Right renal pelvis (tissue), 4 donors: ENCODE measurements around the gene SPARC. TPM values are rescaled to one million over a fixed set of nuclear protein-coding genes. Genes with fewer than 3 reads are reported as not detected.

Experiments
- DNase-seq, 4 donors: peaks; one replicate each; pipeline ENCODE4 v3.0.0-alpha.2; 2013; ENCODE audit warnings: low read depth in 4 of 4, low spot score in 3 of 4, missing footprints in 1 of 4
- polyA plus RNA-seq, 4 donors: library from polyadenylated mRNA; unstranded; fragments of 120-200 nt; gene quantifications; one replicate each; pipeline ENCODE4 v1.2.1, GENCODE V29; 2013; ENCODE audit not compliant: insufficient read length in 4 of 4

Gene SPARC
- polyA plus RNA-seq, 4 donors = 2,571 to 2,937 (median 2,655) TPM

GRCh38 chr5:151662805-151663204 is 23.9 kb downstream of the SPARC start:
- no peak for DNase-seq

GRCh38 chr5:151661968-151662732 is 24.6 kb downstream of the SPARC start:
- no peak for DNase-seq

GRCh38 chr5:151660616-151661495 is 25.9 kb downstream of the SPARC start:
- no peak for DNase-seq

GRCh38 chr5:151659001-151659754 is 27.5 kb downstream of the SPARC start:
- DNase-seq = peak in 3 of 4 donors; percentile 59 to 76 (median 69)

- DNase-seq = no peak
These were observed 29.6 kb downstream of the SPARC start for GRCh38 chr5:151657114-151657513.

GRCh38 chr5:151656311-151656710 is 30.4 kb downstream of the SPARC start:
- no peak for DNase-seq

GRCh38 chr5:151651997-151652645 is 34.6 kb downstream of the SPARC start:
- DNase-seq = peak; percentile 61 to 70 (median 65)

- no peak for DNase-seq
These were observed 37.7 kb downstream of the SPARC start for GRCh38 chr5:151648988-151649387.

- no peak for DNase-seq
These were observed 38.6 kb downstream of the SPARC start for GRCh38 chr5:151648089-151648488.

GRCh38 chr5:151647320-151647861 is 39.3 kb downstream of the SPARC start:
- DNase-seq = no peak

- DNase-seq = no peak
These were observed 40.4 kb downstream of the SPARC start for GRCh38 chr5:151646334-151646733.

GRCh38 chr5:151643388-151643787 is 43.3 kb downstream of the SPARC start:
- DNase-seq = no peak

GRCh38 chr5:151642472-151643140 is 44.1 kb downstream of the SPARC start:
- no peak for DNase-seq

GRCh38 chr5:151638619-151639018 is 48.1 kb downstream of the SPARC start:
- no peak for DNase-seq

GRCh38 chr5:151637676-151638075 is 49.0 kb downstream of the SPARC start:
- no peak for DNase-seq

- no peak for DNase-seq
These were observed 52.8 kb downstream of the SPARC start for GRCh38 chr5:151633892-151634291.

- no peak for DNase-seq
These were observed 53.8 kb downstream of the SPARC start for GRCh38 chr5:151632941-151633340.

- DNase-seq = no peak
These were observed 54.2 kb downstream of the SPARC start for GRCh38 chr5:151632524-151632923.

- no peak for DNase-seq
These were observed 54.8 kb downstream of the SPARC start for GRCh38 chr5:151631941-151632340.

GRCh38 chr5:151630088-151630487 is 56.6 kb downstream of the SPARC start:
- no peak for DNase-seq
